ENCODE results near the gene HOXD4. TPM values are rescaled to one million over a fixed set of nuclear protein-coding genes. Genes with fewer than 3 reads are reported as not detected.

HOXD4 gene
- polyA plus RNA-seq, 1 donor: 60.4 TPM

- peak; percentile 75 for DNase-seq
Measured at GRCh38 chr2:176170602-176171305, 19.4 kb downstream of the HOXD4 start.

GRCh38 chr2:176171351-176172006 lies 20.1 kb downstream of the HOXD4 start:
- peak; percentile 43 for DNase-seq

- DNase-seq: peak; percentile 46
Measured at GRCh38 chr2:176172007-176172894, 20.9 kb downstream of the HOXD4 start.

- peak; percentile 50 for DNase-seq
Measured at GRCh38 chr2:176172895-176173566, 21.7 kb downstream of the HOXD4 start.

GRCh38 chr2:176173567-176174381 lies 22.4 kb downstream of the HOXD4 start:
- DNase-seq: peak; percentile 38

GRCh38 chr2:176174382-176174823 lies 23.1 kb downstream of the HOXD4 start:
- DNase-seq: peak; percentile 65

GRCh38 chr2:176174824-176175708 lies 23.7 kb downstream of the HOXD4 start:
- peak; percentile 86 for DNase-seq

GRCh38 chr2:176175709-176176607 lies 24.6 kb downstream of the HOXD4 start:
- peak; percentile 26 for DNase-seq

- DNase-seq: no peak
Measured at GRCh38 chr2:176177580-176178037, 26.3 kb downstream of the HOXD4 start.

GRCh38 chr2:176178038-176178756 lies 26.8 kb downstream of the HOXD4 start:
- DNase-seq: peak; percentile 62

GRCh38 chr2:176178757-176179295 lies 27.5 kb downstream of the HOXD4 start:
- DNase-seq: no peak

GRCh38 chr2:176181551-176181950 lies 30.2 kb downstream of the HOXD4 start:
- no peak for DNase-seq

- no peak for DNase-seq
Measured at GRCh38 chr2:176182671-176183070, 31.3 kb downstream of the HOXD4 start.

GRCh38 chr2:176184749-176185148 lies 33.4 kb downstream of the HOXD4 start:
- DNase-seq: no peak

GRCh38 chr2:176186024-176186423 lies 34.7 kb downstream of the HOXD4 start:
- DNase-seq: no peak

GRCh38 chr2:176187200-176187898 lies 36.0 kb downstream of the HOXD4 start:
- DNase-seq: peak; percentile 46

All from left kidney (tissue), 2 donors.